ENCODE measurements around the gene CYP4X1. TPM values are rescaled to one million over a fixed set of nuclear protein-coding genes. Genes with fewer than 3 reads are reported as not detected.
"Not testable (repeated sequence)": the region's sequence is repeated elsewhere in the genome, so short reads cannot be mapped to it uniquely, and the experiment has no call there.

The CYP4X1 gene
- total and polyA plus RNA-seq, 2 donors (not counting 1 experiment from before 2014, with no cell fraction given): 0.02 TPM; not detected in 1

DNA sequence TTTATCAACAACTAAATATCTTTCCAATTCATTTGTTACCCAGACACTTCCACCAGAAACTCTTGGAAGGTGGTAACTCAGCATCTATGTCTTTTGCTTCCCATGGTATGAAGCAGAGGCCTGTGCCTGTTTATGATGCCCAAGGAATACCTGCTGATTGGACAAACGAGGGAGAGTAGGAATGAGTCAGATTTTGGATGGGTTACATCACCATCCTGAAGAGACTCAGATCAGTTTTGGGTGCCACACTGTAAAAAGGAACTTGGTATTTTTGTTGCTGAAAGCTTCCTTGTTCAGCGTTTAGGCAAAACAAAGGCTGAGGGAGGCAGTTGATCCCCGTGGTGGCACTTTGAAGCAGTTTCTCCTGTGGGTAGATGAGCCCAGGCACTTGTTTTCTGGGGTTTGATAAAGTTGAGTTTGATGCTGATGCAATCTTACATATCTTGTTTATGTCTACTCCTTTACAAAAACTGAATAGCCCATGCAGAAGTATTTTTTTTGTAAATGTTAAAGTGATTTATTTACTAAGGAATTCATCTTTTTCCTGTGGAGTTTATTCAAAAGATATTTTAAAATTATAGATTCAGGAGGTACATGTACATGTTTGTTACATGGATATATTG lies 26.7 kb upstream of the CYP4X1 start:
- Histone ChIP-seq H3K9ac (ENCODE audit: insufficient read depth, low read length) (no peak overlapping the region), H3K4me1 (ENCODE audit: control insufficient read depth, extremely low read depth, insufficient read depth, low read length) (no peaks in the 10 kb centered on the region), H3K27ac (ENCODE audit: insufficient read depth, low read length) (no peak overlapping the region), H3K4me2 (ENCODE audit: extremely low read depth, insufficient read depth, low read length) (no peak overlapping the region), H2AFZ (ENCODE audit: low read length) (no peak overlapping the region), H4K20me1 (ENCODE audit: control insufficient read depth, extremely low read depth, insufficient read depth, low read length) (no peaks in the 10 kb centered on the region), H3K4me3 (replicated peaks in 1 of 4; ENCODE audit: control extremely low read depth in 1 of 4, insufficient read depth in 1 of 4, low read depth in 3 of 4, low read length in 4 of 4) (no peak overlapping the region), H3K79me2 (ENCODE audit: control insufficient read depth, insufficient read depth, low read length) (no peaks in the 10 kb centered on the region), H3K9me3 (ENCODE audit: control insufficient read depth, insufficient read depth, low read depth, low read length) (no peaks in the 10 kb centered on the region), H3K36me3 (ENCODE audit: control insufficient read depth, insufficient read depth, low read length) (no peaks in the 10 kb centered on the region), H3K27me3 (ENCODE audit: control insufficient read depth, insufficient read depth, low read length) (no peaks in the 10 kb centered on the region)
- DNase-seq (ENCODE audit: low read depth in 2 of 2): no peak
- TF ChIP-seq, protein P1, sequence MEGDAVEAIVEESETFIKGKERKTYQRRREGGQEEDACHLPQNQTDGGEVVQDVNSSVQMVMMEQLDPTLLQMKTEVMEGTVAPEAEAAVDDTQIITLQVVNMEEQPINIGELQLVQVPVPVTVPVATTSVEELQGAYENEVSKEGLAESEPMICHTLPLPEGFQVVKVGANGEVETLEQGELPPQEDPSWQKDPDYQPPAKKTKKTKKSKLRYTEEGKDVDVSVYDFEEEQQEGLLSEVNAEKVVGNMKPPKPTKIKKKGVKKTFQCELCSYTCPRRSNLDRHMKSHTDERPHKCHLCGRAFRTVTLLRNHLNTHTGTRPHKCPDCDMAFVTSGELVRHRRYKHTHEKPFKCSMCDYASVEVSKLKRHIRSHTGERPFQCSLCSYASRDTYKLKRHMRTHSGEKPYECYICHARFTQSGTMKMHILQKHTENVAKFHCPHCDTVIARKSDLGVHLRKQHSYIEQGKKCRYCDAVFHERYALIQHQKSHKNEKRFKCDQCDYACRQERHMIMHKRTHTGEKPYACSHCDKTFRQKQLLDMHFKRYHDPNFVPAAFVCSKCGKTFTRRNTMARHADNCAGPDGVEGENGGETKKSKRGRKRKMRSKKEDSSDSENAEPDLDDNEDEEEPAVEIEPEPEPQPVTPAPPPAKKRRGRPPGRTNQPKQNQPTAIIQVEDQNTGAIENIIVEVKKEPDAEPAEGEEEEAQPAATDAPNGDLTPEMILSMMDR (conservative IDR thresholded peaks at IDR 0.05 in 1 of 2, IDR thresholded peaks at IDR 0.05 in 1 of 2; ENCODE audit: low read depth in 1 of 2, low read length in 2 of 2): no peak
- TF ChIP-seq EZH2 (IDR thresholded peaks at IDR 0.05; ENCODE audit: low read length, missing control alignments): no peak

DNA sequence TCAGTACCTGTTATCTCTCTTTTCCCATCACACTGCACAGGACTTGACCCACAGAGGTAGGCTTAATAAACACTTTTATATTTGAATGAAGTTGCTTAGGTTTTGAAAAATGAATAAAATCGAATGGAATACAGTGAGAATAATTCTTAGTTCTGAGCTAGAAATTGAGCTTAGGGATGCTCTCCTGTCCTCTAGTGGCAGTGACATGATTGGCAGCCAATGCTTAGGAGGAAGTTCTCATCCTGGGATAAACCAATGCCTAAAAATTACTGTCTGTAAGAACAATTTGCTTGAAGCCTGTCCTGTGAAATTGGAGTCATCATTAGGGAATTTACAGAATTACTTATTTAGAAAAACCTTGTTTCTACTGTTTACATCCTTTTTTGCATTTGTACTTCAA lies 21.3 kb upstream of the CYP4X1 start:
- no peak overlapping the region for H2AFZ ChIP-seq (ENCODE audit: low read length)
- H3K79me2 ChIP-seq (ENCODE audit: control insufficient read depth, insufficient read depth, low read length): no peaks in the 10 kb centered on the region
- H3K27ac ChIP-seq (ENCODE audit: insufficient read depth, low read length): no peak overlapping the region
- no peaks in the 10 kb centered on the region for H3K27me3 ChIP-seq (ENCODE audit: control insufficient read depth, insufficient read depth, low read length)
- H3K4me1 ChIP-seq (ENCODE audit: control insufficient read depth, extremely low read depth, insufficient read depth, low read length): no peaks in the 10 kb centered on the region
- no peaks in the 10 kb centered on the region for H3K36me3 ChIP-seq (ENCODE audit: control insufficient read depth, insufficient read depth, low read length)
- H3K9ac ChIP-seq (ENCODE audit: insufficient read depth, low read length): no peak overlapping the region
- H3K4me2 ChIP-seq (ENCODE audit: extremely low read depth, insufficient read depth, low read length): no peak overlapping the region
- no peak overlapping the region for H3K4me3 ChIP-seq (replicated peaks in 1 of 4; ENCODE audit: control extremely low read depth in 1 of 4, insufficient read depth in 1 of 4, low read depth in 3 of 4, low read length in 4 of 4)
- no peak for TF ChIP-seq EZH2 (IDR thresholded peaks at IDR 0.05; ENCODE audit: low read length, missing control alignments)
- TF ChIP-seq, protein P1 (conservative IDR thresholded peaks at IDR 0.05 in 1 of 2, IDR thresholded peaks at IDR 0.05 in 1 of 2; ENCODE audit: low read depth in 1 of 2, low read length in 2 of 2): no peak
- H4K20me1 ChIP-seq (ENCODE audit: control insufficient read depth, extremely low read depth, insufficient read depth, low read length): no peaks in the 10 kb centered on the region
- H3K9me3 ChIP-seq (ENCODE audit: control insufficient read depth, insufficient read depth, low read depth, low read length): no peaks in the 10 kb centered on the region
- no peak for DNase-seq (ENCODE audit: low read depth in 2 of 2)

DNA sequence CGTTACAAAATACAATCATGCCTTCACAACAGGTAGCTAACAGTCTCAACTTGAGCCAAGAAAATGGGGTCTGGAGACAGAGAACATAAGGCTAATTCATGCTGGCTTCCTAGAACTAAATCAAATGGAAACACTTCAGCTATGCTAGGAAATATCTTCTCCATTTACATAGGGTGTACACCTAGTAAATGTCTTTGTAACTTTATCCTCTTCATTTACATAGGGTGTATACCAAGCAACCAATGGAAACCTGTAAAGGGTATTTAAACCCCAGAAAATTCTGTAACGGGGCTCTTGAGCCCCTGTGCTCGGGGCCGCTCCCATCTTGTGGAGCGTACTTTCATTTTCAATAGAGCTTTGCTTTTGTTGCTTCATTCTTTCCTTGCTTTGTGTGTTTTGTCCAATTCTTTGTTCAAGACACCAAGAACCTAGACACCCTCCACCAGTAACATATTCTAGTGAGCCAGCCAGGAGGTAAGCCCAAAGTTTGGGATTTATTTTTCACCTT lies 19.5 kb upstream of the CYP4X1 start:
- no peak overlapping the region for H3K4me3 ChIP-seq (replicated peaks in 1 of 4; ENCODE audit: control extremely low read depth in 1 of 4, insufficient read depth in 1 of 4, low read depth in 3 of 4, low read length in 4 of 4)
- H3K9ac ChIP-seq (ENCODE audit: insufficient read depth, low read length): no peak overlapping the region
- H3K79me2 ChIP-seq (ENCODE audit: control insufficient read depth, insufficient read depth, low read length): no peaks in the 10 kb centered on the region
- H3K9me3 ChIP-seq (ENCODE audit: control insufficient read depth, insufficient read depth, low read depth, low read length): no peaks in the 10 kb centered on the region
- no peak overlapping the region for H3K27ac ChIP-seq (ENCODE audit: insufficient read depth, low read length)
- no peak for DNase-seq (ENCODE audit: low read depth in 2 of 2)
- TF ChIP-seq, protein P1 (conservative IDR thresholded peaks at IDR 0.05 in 1 of 2, IDR thresholded peaks at IDR 0.05 in 1 of 2; ENCODE audit: low read depth in 1 of 2, low read length in 2 of 2): no peak
- TF ChIP-seq EZH2 (IDR thresholded peaks at IDR 0.05; ENCODE audit: low read length, missing control alignments): no peak
- H3K4me2 ChIP-seq (ENCODE audit: extremely low read depth, insufficient read depth, low read length): no peak overlapping the region
- no peaks in the 10 kb centered on the region for H3K4me1 ChIP-seq (ENCODE audit: control insufficient read depth, extremely low read depth, insufficient read depth, low read length)
- no peaks in the 10 kb centered on the region for H3K27me3 ChIP-seq (ENCODE audit: control insufficient read depth, insufficient read depth, low read length)
- H2AFZ ChIP-seq (ENCODE audit: low read length): no peak overlapping the region
- H4K20me1 ChIP-seq (ENCODE audit: control insufficient read depth, extremely low read depth, insufficient read depth, low read length): no peaks in the 10 kb centered on the region
- no peaks in the 10 kb centered on the region for H3K36me3 ChIP-seq (ENCODE audit: control insufficient read depth, insufficient read depth, low read length)

DNA sequence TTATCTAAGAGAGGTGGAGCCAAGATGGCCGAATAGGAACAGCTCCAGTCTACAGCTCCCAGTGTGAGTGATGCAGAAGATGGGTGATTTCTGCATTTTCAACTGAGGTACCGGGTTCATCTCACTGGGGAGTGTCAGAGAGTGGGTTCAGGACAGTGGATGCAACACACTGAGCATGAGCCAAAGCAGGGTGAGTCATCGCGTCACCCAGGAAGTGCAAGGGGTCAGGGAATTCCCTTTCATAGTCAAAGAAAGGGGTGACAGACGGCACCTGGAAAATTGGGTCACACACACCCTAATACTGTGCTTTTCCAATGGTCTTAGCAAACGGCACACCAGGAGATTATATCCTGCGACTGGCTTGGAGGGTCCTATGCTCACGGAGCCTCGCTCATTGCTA lies 17.0 kb upstream of the CYP4X1 start:
- H3K79me2 ChIP-seq (ENCODE audit: control insufficient read depth, insufficient read depth, low read length); H3K4me2 ChIP-seq (ENCODE audit: extremely low read depth, insufficient read depth, low read length); DNase-seq (ENCODE audit: low read depth in 2 of 2): not testable (repeated sequence)

More for the DNA sequence above, 17.0 kb upstream of the CYP4X1 start:
- H3K4me3 ChIP-seq (replicated peaks in 1 of 4; ENCODE audit: control extremely low read depth in 1 of 4, insufficient read depth in 1 of 4, low read depth in 3 of 4, low read length in 4 of 4); H3K36me3 ChIP-seq (ENCODE audit: control insufficient read depth, insufficient read depth, low read length); H3K27ac ChIP-seq (ENCODE audit: insufficient read depth, low read length); H3K9ac ChIP-seq (ENCODE audit: insufficient read depth, low read length); H3K9me3 ChIP-seq (ENCODE audit: control insufficient read depth, insufficient read depth, low read depth, low read length); H4K20me1 ChIP-seq (ENCODE audit: control insufficient read depth, extremely low read depth, insufficient read depth, low read length); H2AFZ ChIP-seq (ENCODE audit: low read length); H3K4me1 ChIP-seq (ENCODE audit: control insufficient read depth, extremely low read depth, insufficient read depth, low read length); H3K27me3 ChIP-seq (ENCODE audit: control insufficient read depth, insufficient read depth, low read length): not testable (repeated sequence)
